Cerebellar nuclear complex (tissue), 1 donor: ENCODE results near the gene PIK3R2.

Source experiments
- DNase-seq, 2 experiments: peaks; one replicate each; lab custom pipeline; 2025; lab: John Stamatoyannopoulos, UW

Gene PIK3R2

GRCh38 chr19:18173054-18173571, 20.1 kb downstream of the PIK3R2 start:
- DNase-seq: no peak

DNA sequence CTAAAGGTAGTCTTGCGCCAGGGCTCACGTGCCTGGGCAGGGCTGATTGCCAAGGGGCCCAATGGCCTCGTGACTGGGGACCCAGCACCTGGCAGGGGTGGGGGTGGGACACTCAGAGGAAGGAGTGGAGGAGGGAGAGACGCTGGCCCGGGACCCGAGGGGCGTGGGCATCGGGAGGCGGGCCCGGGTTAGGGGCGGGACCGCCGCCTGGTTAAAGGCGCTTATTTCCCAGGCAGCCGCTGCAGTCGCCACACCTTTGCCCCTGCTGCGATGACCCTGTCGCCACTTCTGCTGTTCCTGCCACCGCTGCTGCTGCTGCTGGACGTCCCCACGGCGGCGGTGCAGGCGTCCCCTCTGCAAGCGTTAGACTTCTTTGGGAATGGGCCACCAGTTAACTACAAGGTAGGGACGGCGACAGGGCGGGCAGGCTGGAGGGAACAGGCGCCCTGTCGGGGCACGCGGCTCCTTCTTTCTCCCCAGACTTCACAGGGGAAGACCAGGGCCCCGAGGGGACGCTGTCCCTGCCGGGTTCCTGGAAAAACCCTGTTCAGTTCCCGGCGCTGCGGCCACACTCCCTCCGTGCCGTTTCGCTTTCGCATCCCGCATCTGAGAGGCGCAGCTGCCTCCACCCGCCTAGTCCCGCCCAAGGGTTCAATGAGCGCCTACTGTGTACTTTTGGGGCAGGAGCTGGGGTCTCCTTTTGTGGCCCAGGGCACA, 20.8 kb downstream of the PIK3R2 start, which contains the start of gene IFI30:
TSS of gene IFI30 (plus strand) at position 242 of the 717 bp plus-strand sequence. CDS start at position 271, 29 bp downstream.
- DNase-seq: no peak

DNA sequence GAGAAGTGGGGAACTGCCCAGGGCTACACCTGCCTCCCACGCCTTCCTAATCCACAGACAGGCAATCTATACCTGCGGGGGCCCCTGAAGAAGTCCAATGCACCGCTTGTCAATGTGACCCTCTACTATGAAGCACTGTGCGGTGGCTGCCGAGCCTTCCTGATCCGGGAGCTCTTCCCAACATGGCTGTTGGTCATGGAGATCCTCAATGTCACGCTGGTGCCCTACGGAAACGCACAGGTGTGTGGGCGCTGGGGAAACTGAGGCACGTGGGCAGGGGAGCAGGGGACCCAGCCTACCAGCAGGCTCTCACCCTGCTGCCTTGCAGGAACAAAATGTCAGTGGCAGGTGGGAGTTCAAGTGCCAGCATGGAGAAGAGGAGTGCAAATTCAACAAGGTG, 22.0 kb downstream of the PIK3R2 start:
- DNase-seq: no peak

DNA sequence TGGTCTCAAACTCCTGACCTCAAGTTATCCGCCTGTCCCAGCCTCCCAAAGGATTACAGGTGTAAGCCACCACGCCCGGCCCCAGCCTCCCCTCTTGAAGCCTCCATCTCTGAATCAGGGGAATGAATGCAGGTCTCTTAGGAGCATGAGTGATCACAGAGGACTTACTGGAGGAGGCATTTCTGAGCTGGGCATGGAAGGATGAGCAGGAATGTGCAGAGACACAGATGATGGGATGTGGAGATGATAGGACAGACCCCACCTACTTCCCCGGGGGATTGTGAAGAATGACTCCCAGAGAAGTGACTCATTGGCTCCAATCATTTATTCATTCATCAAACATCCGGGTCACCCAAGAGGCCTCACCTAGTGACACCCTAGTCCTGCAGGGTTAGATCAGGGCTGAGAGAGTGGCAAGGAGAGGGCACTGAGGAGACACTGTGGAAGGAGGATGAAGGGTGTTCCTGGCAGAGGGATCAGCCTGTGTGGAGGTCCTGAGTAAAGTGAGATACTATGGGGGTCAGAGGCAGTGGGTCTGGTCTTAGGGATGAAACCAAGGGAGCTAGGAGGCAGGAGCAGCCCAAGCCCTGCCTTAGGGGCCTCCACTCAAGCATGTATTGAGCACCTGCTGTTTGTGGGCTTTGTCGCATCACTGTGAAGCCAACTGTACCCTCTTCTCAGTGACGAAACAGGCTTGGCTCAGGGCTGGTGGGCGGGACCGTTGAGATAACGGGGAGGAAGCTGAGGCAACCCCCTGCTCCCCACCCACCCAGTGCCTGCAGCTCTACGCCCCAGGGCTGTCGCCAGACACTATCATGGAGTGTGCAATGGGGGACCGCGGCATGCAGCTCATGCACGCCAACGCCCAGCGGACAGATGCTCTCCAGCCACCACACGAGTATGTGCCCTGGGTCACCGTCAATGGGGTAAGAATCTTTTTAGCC, 23.7 kb downstream of the PIK3R2 start:
- DNase-seq: no peak

DNA sequence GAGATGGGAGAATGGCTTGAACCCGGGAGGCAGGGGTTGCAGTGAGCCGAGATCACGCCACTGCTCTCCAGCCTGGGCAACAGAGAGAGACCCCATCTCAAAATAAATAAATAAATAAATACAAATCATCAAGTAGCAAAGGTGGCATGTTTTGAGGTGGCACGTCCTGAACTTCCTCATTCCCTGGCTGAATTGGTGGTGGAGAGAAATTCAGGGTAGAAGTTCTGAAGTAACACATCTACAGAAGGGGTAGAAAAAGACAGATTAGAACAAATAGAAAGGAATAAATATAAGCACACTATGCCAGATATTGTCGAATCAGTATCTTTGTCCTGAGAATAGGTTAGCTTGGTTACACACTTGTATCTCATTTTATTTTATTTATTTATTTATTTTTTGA, 27.0 kb downstream of the PIK3R2 start:
- DNase-seq: no peak

- no peak for DNase-seq
These were observed 30.6 kb downstream of the PIK3R2 start for GRCh38 chr19:18183529-18183928.

DNA sequence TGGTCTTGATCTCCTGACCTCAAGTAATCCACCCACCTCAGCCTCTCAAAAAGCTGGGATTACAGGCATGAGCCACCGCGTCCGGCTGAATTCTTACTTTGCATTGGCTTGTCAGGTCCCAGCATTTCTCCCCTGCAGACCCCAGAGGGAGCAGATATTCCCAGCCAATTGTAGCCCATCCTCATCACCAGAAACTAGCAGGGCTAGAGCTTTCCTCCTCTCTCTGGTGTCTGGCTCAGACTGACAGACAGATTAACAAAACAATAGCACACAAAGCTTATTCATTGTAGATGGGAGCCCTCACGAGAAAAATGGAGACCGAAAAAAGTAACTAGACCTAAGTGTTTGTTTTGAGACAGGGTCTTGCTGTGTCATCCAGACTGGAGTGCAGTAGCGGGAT, 32.6 kb downstream of the PIK3R2 start:
- DNase-seq: no peak

DNA sequence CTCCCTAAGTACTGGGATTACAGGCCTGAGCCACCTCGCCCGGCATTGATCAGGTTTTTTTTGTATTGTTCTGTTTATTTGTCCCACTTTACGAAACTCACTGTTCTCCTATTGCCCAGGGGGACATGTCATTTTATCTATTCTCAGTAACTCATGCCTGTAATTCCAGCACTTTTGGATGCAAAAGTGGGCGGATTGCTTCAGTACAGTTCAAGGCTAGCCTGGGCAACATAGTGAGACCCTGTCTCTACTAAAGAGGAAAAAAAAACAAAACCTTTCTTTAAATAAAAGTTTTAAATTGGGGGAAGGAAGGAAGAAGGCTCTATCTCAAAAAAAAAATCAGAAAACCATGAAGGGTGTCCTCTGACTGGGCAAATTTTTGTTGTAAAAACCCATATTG, 37.3 kb downstream of the PIK3R2 start:
- DNase-seq: no peak

GRCh38 chr19:18191640-18192062, 38.7 kb downstream of the PIK3R2 start:
- DNase-seq: no peak

- DNase-seq: peak; percentile 99 to 100
These were observed 39.9 kb downstream of the PIK3R2 start, which contains the start of gene MPV17L2 for GRCh38 chr19:18192673-18193387. Gene MPV17L2 (plus strand): TSS chr19:18193218. CDS start chr19:18193282, 64 bp downstream.

- DNase-seq: no peak
These were observed 40.6 kb downstream of the PIK3R2 start for GRCh38 chr19:18193388-18194180.

DNA sequence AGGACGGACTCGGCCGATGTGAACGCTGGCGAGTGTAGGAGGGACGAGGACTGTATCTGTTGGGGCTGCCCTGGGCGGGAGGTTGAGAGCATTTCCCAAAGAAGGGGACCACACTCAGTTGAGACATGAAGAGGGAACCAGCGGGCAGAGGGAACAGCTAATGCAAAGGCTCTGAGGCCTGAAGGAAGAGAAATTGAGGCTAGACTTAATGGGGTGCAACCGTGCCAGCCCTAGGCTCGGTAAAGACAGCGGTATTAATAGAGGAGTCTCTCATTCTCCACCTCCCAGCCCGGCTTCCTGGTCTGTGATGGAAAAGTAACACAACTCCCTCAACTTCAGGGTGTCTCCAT, 41.2 kb downstream of the PIK3R2 start:
- no peak for DNase-seq

DNA sequence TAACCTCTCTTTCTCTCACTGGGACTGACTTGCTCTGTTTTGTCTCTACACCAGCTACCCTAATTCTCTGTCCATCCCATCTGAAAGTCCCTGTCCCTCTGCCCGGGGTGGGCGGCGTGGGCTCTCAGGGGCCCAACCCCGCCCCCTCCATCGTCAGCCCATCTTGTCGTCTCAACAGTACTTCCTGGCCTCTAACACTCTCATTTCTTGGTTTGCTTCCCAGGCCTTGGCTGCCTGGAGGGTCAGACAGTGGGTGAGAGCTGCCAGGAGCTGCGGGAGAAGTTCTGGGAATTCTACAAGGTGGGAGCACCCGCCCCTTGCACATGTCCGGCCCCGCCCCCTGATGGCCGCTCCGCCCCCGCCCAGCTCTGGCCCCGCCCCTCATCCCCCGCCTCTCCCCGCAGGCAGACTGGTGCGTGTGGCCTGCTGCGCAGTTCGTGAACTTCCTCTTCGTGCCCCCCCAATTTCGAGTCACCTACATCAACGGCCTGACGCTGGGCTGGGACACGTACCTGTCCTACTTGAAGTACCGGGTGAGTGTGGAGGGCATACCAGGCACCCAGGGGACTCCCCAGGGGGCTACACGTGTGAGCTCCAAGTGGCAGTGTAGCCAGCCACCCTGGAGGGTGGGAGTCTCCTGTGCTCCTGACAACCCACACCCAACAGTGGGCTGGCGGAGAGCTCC, 41.7 kb downstream of the PIK3R2 start:
- no peak for DNase-seq

- DNase-seq: no peak
These were observed 43.5 kb downstream of the PIK3R2 start for GRCh38 chr19:18196511-18196845.

GRCh38 chr19:18197306-18197705, 44.3 kb downstream of the PIK3R2 start:
- no peak for DNase-seq

GRCh38 chr19:18197941-18198340, 45.0 kb downstream of the PIK3R2 start:
- no peak for DNase-seq

GRCh38 chr19:18198374-18198773, 45.4 kb downstream of the PIK3R2 start:
- DNase-seq: no peak

GRCh38 chr19:18202397-18202777, 49.4 kb downstream of the PIK3R2 start:
- DNase-seq: no peak

DNA sequence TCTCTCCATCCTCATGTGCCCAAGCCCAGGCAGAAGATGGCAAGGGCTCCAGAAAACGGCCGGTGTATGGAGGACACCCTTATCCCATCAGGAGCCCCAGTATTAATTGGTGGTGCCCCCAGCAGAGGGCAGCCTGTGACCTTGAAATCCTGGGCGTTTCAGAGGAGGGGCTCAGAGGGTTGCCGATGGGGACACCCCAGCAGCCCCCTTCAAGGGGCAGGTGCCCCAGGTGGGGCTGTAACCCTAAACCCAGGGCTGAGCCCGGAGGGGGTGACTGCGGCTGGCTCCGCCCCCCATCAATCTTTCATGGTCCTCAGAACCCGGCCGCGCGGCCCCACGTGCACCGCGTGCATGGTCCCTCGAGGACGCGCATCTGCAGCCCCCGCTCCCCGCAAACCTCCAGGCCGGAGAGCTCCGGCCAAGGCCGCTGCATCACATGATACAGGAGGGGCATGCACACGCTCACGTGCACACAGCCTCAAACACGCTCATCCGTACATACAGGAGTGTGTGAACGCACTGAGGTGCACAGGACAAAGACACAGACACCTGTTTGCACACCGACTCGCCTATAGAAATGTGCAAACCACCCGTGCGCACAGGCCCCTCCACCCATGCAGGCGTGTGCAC, 49.9 kb downstream of the PIK3R2 start:
- DNase-seq: no peak

- no peak for DNase-seq
These were observed 50.5 kb downstream of the PIK3R2 start for GRCh38 chr19:18203408-18203862.
